DND-41 (cell line): ENCODE measurements around the gene C6orf136.
A peak's percentile ranks its signal among the peaks of the same experiment; 100 is the strongest.

ENCODE experiments used
- ATAC-seq: fragments of 200-7000 bp; cut with Tn5 transposase; 3 replicates; pipeline ENCODE4 v1.9.1; 2021; ENCODE audit warnings: low read depth; ENCODE audit not compliant: insufficient read depth
- DNase-seq: peaks from one replicate; pipeline ENCODE4 v3.0.0-alpha.2; 2020
- H2AFZ ChIP-seq: 2 replicates; pipeline ENCODE4 v1.6.0; 2012; ENCODE audit warnings: low read depth, low read length
- H3K27ac ChIP-seq: 2 replicates; pipeline ENCODE4 v1.5.1; 2012; ENCODE audit warnings: low read length, inconsistent platforms
- H3K27me3 ChIP-seq: fragments of 200-600 bp; sonication (generic); 2 replicates; pipeline ENCODE4 v1.6.0; 2012; ENCODE audit warnings: low read length, mild to moderate bottlenecking, inconsistent platforms; ENCODE audit not compliant: insufficient read depth, poor library complexity
- H3K36me3 ChIP-seq: 2 replicates; pipeline ENCODE4 v1.5.1; 2012; ENCODE audit warnings: low read length, inconsistent platforms; ENCODE audit not compliant: insufficient read depth
- H3K4me1 ChIP-seq: 2 replicates; pipeline ENCODE4 v1.5.1; 2012; ENCODE audit warnings: mild to moderate bottlenecking, low read length; ENCODE audit not compliant: insufficient read depth
- H3K4me2 ChIP-seq: 2 replicates; pipeline ENCODE4 v1.6.0; 2012; ENCODE audit warnings: mild to moderate bottlenecking, moderate library complexity, low read length, inconsistent platforms; ENCODE audit not compliant: insufficient read depth
- H3K4me3 ChIP-seq, 2 experiments: fragments of 200-600 bp in 1 of 2; shearing (Covaris generic) in 1 of 2; 2 replicates each; pipeline ENCODE4 v1.5.1; 2012 to 2016; ENCODE audit warnings: inconsistent platforms in 2 of 2, low read length in 2 of 2, mild to moderate bottlenecking in 2 of 2, low read depth in 1 of 2, moderate library complexity in 1 of 2
- H3K79me2 ChIP-seq: 2 replicates; pipeline ENCODE4 v1.6.0; 2012; ENCODE audit warnings: low read length, inconsistent platforms; ENCODE audit not compliant: insufficient read depth
- H3K9ac ChIP-seq: 2 replicates; pipeline ENCODE4 v1.6.0; 2012; ENCODE audit warnings: low read depth, mild to moderate bottlenecking, inconsistent platforms, low read length, moderate library complexity
- H3K9me3 ChIP-seq: 2 replicates; pipeline ENCODE4 v1.5.1; 2012; ENCODE audit warnings: low read length, moderate library complexity, mild to moderate bottlenecking, inconsistent platforms; ENCODE audit not compliant: insufficient read depth, severe bottlenecking
- H4K20me1 ChIP-seq: 2 replicates; pipeline ENCODE4 v1.6.0; 2012; ENCODE audit warnings: low read length; ENCODE audit not compliant: insufficient read depth
- CTCF ChIP-seq: IDR thresholded peaks from 2 replicates; pipeline ENCODE4 v1.5.1; 2012; ENCODE audit warnings: borderline replicate concordance, low read length, moderate library complexity, mild to moderate bottlenecking; ENCODE audit not compliant: poor library complexity, severe bottlenecking; ENCODE audit errors: extremely low read depth
- EZH2 ChIP-seq: IDR thresholded peaks from 3 replicates; pipeline ENCODE4 v1.6.1; 2012; ENCODE audit warnings: borderline replicate concordance, low read depth, mild to moderate bottlenecking, moderate library complexity, low read length, inconsistent platforms; ENCODE audit not compliant: severe bottlenecking

C6orf136 gene

GRCh38 chr6:30678964-30679726, 32.2 kb downstream of the C6orf136 start:
- Histone ChIP-seq H3K9me3 (no peaks in the 10 kb centered on the region), H3K4me1 (peaks cover 50% of the 10 kb centered on the region), H3K36me3 (peaks cover 68% of the 10 kb centered on the region), H3K79me2 (peaks cover 60% of the 10 kb centered on the region), H3K27ac (peak overlapping the region; percentile 70), H4K20me1 (peaks cover 35% of the 10 kb centered on the region), H3K27me3 (no peaks in the 10 kb centered on the region), H3K4me2 (peak overlapping the region; percentile 95), H3K4me3 (peak overlapping the region in 1 of 2 experiments; percentile 49; a peak in 2 of 4 replicates), H2AFZ (no peak overlapping the region), H3K9ac (peak overlapping the region; percentile 88)
- TF ChIP-seq EZH2 (no peak), CTCF (peak; percentile 99)
- DNase-seq, result peak; percentile 92
- ATAC-seq, result peak; percentile 68

GRCh38 chr6:30679765-30680535, 33.0 kb downstream of the C6orf136 start:
- H3K4me2 ChIP-seq, result peak overlapping the region; percentile 95
- no peak for DNase-seq
- TF ChIP-seq CTCF (no peak), EZH2 (no peak)
- H3K9ac ChIP-seq, result peak overlapping the region; percentile 88
- H3K79me2 ChIP-seq, result peaks cover 68% of the 10 kb centered on the region
- H3K9me3 ChIP-seq, result no peaks in the 10 kb centered on the region
- no peaks in the 10 kb centered on the region for H3K27me3 ChIP-seq
- no peak for ATAC-seq
- peaks cover 70% of the 10 kb centered on the region for H3K36me3 ChIP-seq
- H3K27ac ChIP-seq, result peak overlapping the region; percentile 70
- H3K4me3 ChIP-seq, result peak overlapping the region in 1 of 2 experiments; percentile 49; a peak in 2 of 4 replicates
- peaks cover 36% of the 10 kb centered on the region for H4K20me1 ChIP-seq
- H3K4me1 ChIP-seq, result peaks cover 53% of the 10 kb centered on the region
- no peak overlapping the region for H2AFZ ChIP-seq

- peak overlapping the region; percentile 94 for H3K27ac ChIP-seq
- no peak overlapping the region for H2AFZ ChIP-seq
- H3K27me3 ChIP-seq, result no peaks in the 10 kb centered on the region
- H4K20me1 ChIP-seq, result peaks cover 44% of the 10 kb centered on the region
- peaks cover 68% of the 10 kb centered on the region for H3K36me3 ChIP-seq
- DNase-seq (no peak), ATAC-seq (no peak)
- peaks cover 86% of the 10 kb centered on the region for H3K79me2 ChIP-seq
- peak overlapping the region; percentile 21 to 68; a peak in 3 of 4 replicates for H3K4me3 ChIP-seq
- peak overlapping the region; percentile 88 for H3K9ac ChIP-seq
- H3K9me3 ChIP-seq, result no peaks in the 10 kb centered on the region
- H3K4me1 ChIP-seq, result peaks cover 63% of the 10 kb centered on the region
- peak overlapping the region; percentile 95 for H3K4me2 ChIP-seq
- no peak for TF ChIP-seq CTCF
- no peak for TF ChIP-seq EZH2
Observed at GRCh38 chr6:30681766-30682142, 34.8 kb downstream of the C6orf136 start.
